Tongue (tissue), 2 donors: ENCODE data around the gene SLC9A5. TPM values are rescaled to one million over a fixed set of nuclear protein-coding genes. Genes with fewer than 3 reads are reported as not detected.

Experiments
- DNase-seq: peaks from one replicate; pipeline ENCODE4 v3.0.0-alpha.2; 2015
- total RNA-seq: library from RNA; depleted of rRNA; stranded (reverse); fragments of >200 nt; gene quantifications from one replicate; pipeline ENCODE4 v1.2.3, GENCODE V29; 2014

SLC9A5 gene
- total RNA-seq, 1 donor from 2014 or later: 0.10 TPM

- DNase-seq: no peak
Observed at GRCh38 chr16:67216612-67217490, 31.9 kb upstream of the SLC9A5 start.

- no peak for DNase-seq
Observed at GRCh38 chr16:67223992-67224391, 24.8 kb upstream of the SLC9A5 start.

- no peak for DNase-seq
Observed at GRCh38 chr16:67226295-67226803, 22.4 kb upstream of the SLC9A5 start.

- peak; percentile 99 for DNase-seq
Observed at GRCh38 chr16:67226804-67227566, 21.8 kb upstream of the SLC9A5 start, which contains the start of gene TMEM208. TSS of gene TMEM208 (plus strand) at chr16:67227130. CDS start at chr16:67227219, 89 bp downstream.

- DNase-seq: no peak
Observed at GRCh38 chr16:67227567-67227921, 21.2 kb upstream of the SLC9A5 start.

GRCh38 chr16:67228034-67228785, 20.6 kb upstream of the SLC9A5 start:
- DNase-seq: no peak

GRCh38 chr16:67228905-67229304, 19.9 kb upstream of the SLC9A5 start:
- DNase-seq: no peak

- DNase-seq: no peak
Observed at GRCh38 chr16:67229906-67230808, 18.6 kb upstream of the SLC9A5 start.

- no peak for DNase-seq
Observed at GRCh38 chr16:67230809-67231660, 17.7 kb upstream of the SLC9A5 start.

GRCh38 chr16:67233596-67233995, 15.2 kb upstream of the SLC9A5 start:
- no peak for DNase-seq

- DNase-seq: no peak
Observed at GRCh38 chr16:67234180-67234597, 14.6 kb upstream of the SLC9A5 start.

GRCh38 chr16:67235816-67236562, 12.8 kb upstream of the SLC9A5 start:
- no peak for DNase-seq

- peak; percentile 14 for DNase-seq
Observed at GRCh38 chr16:67236563-67237395, 12.0 kb upstream of the SLC9A5 start.

GRCh38 chr16:67237396-67238277, 11.1 kb upstream of the SLC9A5 start:
- no peak for DNase-seq

- no peak for DNase-seq
Observed at GRCh38 chr16:67238278-67238575, 10.6 kb upstream of the SLC9A5 start.

- DNase-seq: no peak
Observed at GRCh38 chr16:67238806-67239470, 9.8 kb upstream of the SLC9A5 start.

- no peak for DNase-seq
Observed at GRCh38 chr16:67240506-67240905, 8.3 kb upstream of the SLC9A5 start.
